OCI-LY7 (cell line): ENCODE data around the gene SRRM5.

Experiments
- CTCF ChIP-seq: fragments of 200-600 bp; sonication (generic); conservative IDR thresholded peaks from 2 replicates; pipeline ENCODE4 v1.5.1; 2014; ENCODE audit warnings: mild to moderate bottlenecking, antibody characterized with exemption, low read length, moderate library complexity, mixed read lengths
- EZH2phosphoT487 ChIP-seq: fragments of 200-600 bp; sonication (generic); IDR thresholded peaks from 2 replicates; pipeline ENCODE4 v1.6.1; 2018; ENCODE audit warnings: low read depth, borderline replicate concordance, mild to moderate bottlenecking, mixed run types, antibody characterized with exemption, low read length, moderate library complexity, mixed read lengths

GRCh38 chr19:43626838-43627237 lies 14.9 kb downstream of the SRRM5 start:
- TF ChIP-seq CTCF (no peak), EZH2phosphoT487 (no peak)
